Peyer's patch (tissue), 4 donors: ENCODE results near the gene SKAP1.

ENCODE experiments used
- POLR2A ChIP-seq, 2 donors: fragments of 450-650 bp; IDR thresholded peaks; one replicate each; pipeline ENCODE4 v1.5.1; 2017; ENCODE audit warnings: antibody characterized with exemption in 2 of 2, mild to moderate bottlenecking in 2 of 2, moderate library complexity in 2 of 2
- TF ChIP-seq, protein P1 (sequence below), 6 experiments: fragments of 450-650 bp in 4 of 6; fragments of 200-600 bp in 2 of 6; sonication (generic) in 1 of 6; IDR thresholded peaks; one replicate each; pipeline ENCODE4 v1.5.1; 2017 to 2019; ENCODE audit warnings: antibody characterized with exemption in 6 of 6, mild to moderate bottlenecking in 3 of 6, moderate library complexity in 1 of 6

DNA sequence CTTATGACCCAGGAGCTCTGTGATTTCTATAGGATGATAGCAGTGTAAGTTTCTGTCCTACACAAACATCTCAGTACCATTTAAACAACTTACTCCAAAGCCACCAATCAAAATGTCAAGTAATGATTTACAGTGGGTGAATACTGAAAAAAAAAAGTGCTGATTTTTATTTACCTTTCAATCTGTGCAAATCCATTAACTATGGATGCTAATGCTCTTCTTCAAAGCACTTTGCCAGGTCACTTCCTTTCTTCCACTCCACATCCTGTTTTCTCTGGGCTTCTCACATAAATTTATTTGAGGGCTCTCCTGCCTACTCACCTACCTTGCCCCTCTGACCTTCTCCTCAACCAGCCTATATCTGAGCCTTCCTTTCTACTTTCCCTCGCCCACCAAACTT is 101.6 kb downstream of the SKAP1 start:
- TF ChIP-seq POLR2A (IDR thresholded peaks at IDR 0.05): no peak
- TF ChIP-seq, protein P1, sequence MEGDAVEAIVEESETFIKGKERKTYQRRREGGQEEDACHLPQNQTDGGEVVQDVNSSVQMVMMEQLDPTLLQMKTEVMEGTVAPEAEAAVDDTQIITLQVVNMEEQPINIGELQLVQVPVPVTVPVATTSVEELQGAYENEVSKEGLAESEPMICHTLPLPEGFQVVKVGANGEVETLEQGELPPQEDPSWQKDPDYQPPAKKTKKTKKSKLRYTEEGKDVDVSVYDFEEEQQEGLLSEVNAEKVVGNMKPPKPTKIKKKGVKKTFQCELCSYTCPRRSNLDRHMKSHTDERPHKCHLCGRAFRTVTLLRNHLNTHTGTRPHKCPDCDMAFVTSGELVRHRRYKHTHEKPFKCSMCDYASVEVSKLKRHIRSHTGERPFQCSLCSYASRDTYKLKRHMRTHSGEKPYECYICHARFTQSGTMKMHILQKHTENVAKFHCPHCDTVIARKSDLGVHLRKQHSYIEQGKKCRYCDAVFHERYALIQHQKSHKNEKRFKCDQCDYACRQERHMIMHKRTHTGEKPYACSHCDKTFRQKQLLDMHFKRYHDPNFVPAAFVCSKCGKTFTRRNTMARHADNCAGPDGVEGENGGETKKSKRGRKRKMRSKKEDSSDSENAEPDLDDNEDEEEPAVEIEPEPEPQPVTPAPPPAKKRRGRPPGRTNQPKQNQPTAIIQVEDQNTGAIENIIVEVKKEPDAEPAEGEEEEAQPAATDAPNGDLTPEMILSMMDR (IDR thresholded peaks at IDR 0.05): no peak
